Right ventricle myocardium superior (tissue), 1 donor: ENCODE data around the gene SCUBE3. TPM values are rescaled to one million over a fixed set of nuclear protein-coding genes. Genes with fewer than 3 reads are reported as not detected.
A peak's percentile ranks its signal among the peaks of the same experiment; 100 is the strongest.

Experiments
- ATAC-seq: fragments of 200-7000 bp; cut with Tn5 transposase; one replicate; pipeline ENCODE4 v1.9.1; 2020; ENCODE audit warnings: mild to moderate bottlenecking; ENCODE audit not compliant: poor library complexity
- DNase-seq: peaks from one replicate; pipeline ENCODE4 v3.0.0-alpha.2; 2020
- intact Hi-C: fragments of 100-400 bp; cut with DNase I; formaldehyde crosslinking; loops from one replicate; pipeline ENCODE4 v1.11.2; 2022
- total RNA-seq: library from RNA; stranded (reverse); fragmentation: NEBNext Ultra II Directional; extraction: Animal tissue kit (Norgen Biotek cat#: 25700); gene quantifications from one replicate; pipeline ENCODE4 v1.2.1, GENCODE V29; 2021
- donor health status: DM: no; HTN: yes; CAD: no; lungs with severe emphysema.

SCUBE3 gene
- total RNA-seq, 1 donor from 2014 or later = 9.7 TPM

GRCh38 chr6:35287671-35288396 is 74.1 kb downstream of the SCUBE3 start:
- DNase-seq = no peak
- intact Hi-C loops = no loop called here
- ATAC-seq = no peak

GRCh38 chr6:35288834-35289233 is 75.1 kb downstream of the SCUBE3 start:
- ATAC-seq = no peak
- intact Hi-C loops = no loop called here
- no peak for DNase-seq

- no peak for DNase-seq
- intact Hi-C loops = loop anchor here (5.0 kb wide), 1 partner anchor 36 kb away; no protein-coding TSS in a partner anchor
- no peak for ATAC-seq
Measured at GRCh38 chr6:35291491-35291890, 77.7 kb downstream of the SCUBE3 start.

GRCh38 chr6:35292494-35292893 is 78.7 kb downstream of the SCUBE3 start:
- DNase-seq (no peak), ATAC-seq (no peak)
- intact Hi-C loops = loop anchor here (5.0 kb wide), 1 partner anchor 35 kb away; no protein-coding TSS in a partner anchor

- intact Hi-C loops = loop anchor here (5.0 kb wide), 1 partner anchor 34 kb away; no protein-coding TSS in a partner anchor
- no peak for DNase-seq
- no peak for ATAC-seq
Measured at GRCh38 chr6:35293681-35294080, 79.9 kb downstream of the SCUBE3 start.

- DNase-seq (peak; percentile 64), ATAC-seq (peak; percentile 36)
- intact Hi-C loops = loop anchor here (5.0 kb wide), 1 partner anchor 33 kb away; no protein-coding TSS in a partner anchor
Measured at GRCh38 chr6:35294308-35294945, 80.7 kb downstream of the SCUBE3 start.

- no peak for ATAC-seq
- intact Hi-C loops = no loop called here
- DNase-seq = no peak
Measured at GRCh38 chr6:35295036-35295435, 81.3 kb downstream of the SCUBE3 start.

- peak; percentile 37 for ATAC-seq
- intact Hi-C loops = no loop called here
- DNase-seq = peak; percentile 61
Measured at GRCh38 chr6:35295521-35296315, 82.0 kb downstream of the SCUBE3 start.

GRCh38 chr6:35296931-35297600 is 83.3 kb downstream of the SCUBE3 start:
- ATAC-seq = peak; percentile 5

GRCh38 chr6:35297601-35298481 is 84.1 kb downstream of the SCUBE3 start, which contains the start of gene DEF6:
TSS of gene DEF6 (plus strand) at chr6:35297818. CDS start at chr6:35297857, 39 bp downstream.
- intact Hi-C loops = no loop called here
- peak; percentile 88 for ATAC-seq

More at GRCh38 chr6:35296931-35297600, 83.3 kb downstream of the SCUBE3 start:
- intact Hi-C loops = no loop called here
- no peak for DNase-seq

GRCh38 chr6:35298625-35299140 is 84.9 kb downstream of the SCUBE3 start:
- no peak for DNase-seq
- intact Hi-C loops = no loop called here
- ATAC-seq = no peak

More at GRCh38 chr6:35297601-35298481, 84.1 kb downstream of the SCUBE3 start, which contains the start of gene DEF6:
- DNase-seq = peak; percentile 89

GRCh38 chr6:35299674-35300073 is 85.9 kb downstream of the SCUBE3 start:
- DNase-seq (no peak), ATAC-seq (no peak)
- intact Hi-C loops = no loop called here

- no peak for DNase-seq
- intact Hi-C loops = no loop called here
Measured at GRCh38 chr6:35300848-35301247, 87.1 kb downstream of the SCUBE3 start.

More at GRCh38 chr6:35300848-35301247, 87.1 kb downstream of the SCUBE3 start:
- no peak for ATAC-seq

Other genes with a start within 250 kb of the SCUBE3 start
- gene TCP11, start 72.6 kb upstream of the SCUBE3 start, total RNA-seq = not detected
- 35.3 TPM for gene ZNF76, start 45.8 kb downstream of the SCUBE3 start, total RNA-seq
- 0.97 TPM for gene DEF6, start 83.9 kb downstream of the SCUBE3 start, total RNA-seq
- 12.8 TPM for gene PPARD, start 128.6 kb downstream of the SCUBE3 start, total RNA-seq
- 3.4 TPM for gene FANCE, start 238.4 kb downstream of the SCUBE3 start, total RNA-seq